ENCODE measurements around the gene CTU2.

Gene CTU2
- total RNA-seq = 16.3 to 18.7 (median 18.6) reads per million in 3 donors

DNA sequence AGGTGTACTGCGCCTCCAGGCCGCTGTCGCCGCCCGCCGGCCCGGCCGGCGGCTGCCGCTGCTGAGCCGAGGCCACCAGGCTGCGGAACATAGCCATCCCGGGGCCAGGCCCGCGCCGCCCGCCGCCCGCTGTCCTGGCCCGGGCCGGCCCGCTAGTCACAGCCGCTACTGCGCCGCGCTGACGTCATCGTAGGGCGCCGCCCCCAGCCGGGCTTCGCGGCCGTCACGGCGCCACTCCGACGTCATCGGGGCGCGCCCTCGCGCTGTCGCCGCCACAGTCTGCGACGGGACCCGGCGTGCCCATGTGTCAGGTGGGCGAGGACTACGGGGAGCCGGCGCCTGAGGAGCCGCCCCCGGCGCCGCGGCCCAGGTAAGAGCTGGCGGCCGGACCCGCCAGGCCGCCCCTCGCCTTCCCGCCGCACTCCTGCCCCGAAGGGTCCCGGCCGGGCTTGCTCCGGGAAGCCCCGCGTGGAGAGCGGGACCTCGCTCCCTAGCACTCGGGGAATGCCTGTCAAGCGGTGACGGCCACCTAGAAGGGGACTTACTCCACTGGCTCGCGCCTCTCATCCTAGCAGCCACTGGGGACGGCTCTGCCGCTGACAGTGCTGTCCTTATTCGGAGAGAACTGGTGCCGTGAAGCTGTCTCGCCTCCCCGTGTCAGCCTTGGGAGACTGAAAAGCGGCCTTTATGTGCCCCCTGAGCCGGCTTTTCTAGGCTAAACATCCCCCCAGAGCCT, at the start of gene CTU2, which contains the start of gene RNF166:
CTU2 (plus strand) TSS at position 275 of the 736 bp plus-strand sequence; CDS start at position 303, 28 bp downstream.
RNF166 (minus strand) TSS at position 180 of the 736 bp plus-strand sequence; CDS start at position 97, 83 bp downstream.
- peak; percentile 85 to 90 (median 86) for DNase-seq
- no peaks in the 10 kb centered on the region for H3K27me3 ChIP-seq (replicated peaks; ENCODE audit: control insufficient read depth, insufficient read depth, low read length, poor library complexity, severe bottlenecking)
- no peaks in the 10 kb centered on the region for H3K9me3 ChIP-seq (ENCODE audit: control insufficient read depth, low read length)
- peak within 1 kb of the TSS; percentile 88 for H3K27ac ChIP-seq (ENCODE audit: insufficient read depth, low read length, poor library complexity, severe bottlenecking)
- H3K4me1 ChIP-seq (ENCODE audit: control insufficient read depth, insufficient read depth, low read length, poor library complexity, severe bottlenecking) = peaks cover 49% of the 10 kb centered on the region
- H3K4me3 ChIP-seq (ENCODE audit: insufficient read depth, low read depth, low read length, poor library complexity, severe bottlenecking) = peak within 1 kb of the TSS; percentile 80
- H3K36me3 ChIP-seq (ENCODE audit: control insufficient read depth, insufficient read depth, low read length) = no peaks in the 10 kb centered on the region

DNA sequence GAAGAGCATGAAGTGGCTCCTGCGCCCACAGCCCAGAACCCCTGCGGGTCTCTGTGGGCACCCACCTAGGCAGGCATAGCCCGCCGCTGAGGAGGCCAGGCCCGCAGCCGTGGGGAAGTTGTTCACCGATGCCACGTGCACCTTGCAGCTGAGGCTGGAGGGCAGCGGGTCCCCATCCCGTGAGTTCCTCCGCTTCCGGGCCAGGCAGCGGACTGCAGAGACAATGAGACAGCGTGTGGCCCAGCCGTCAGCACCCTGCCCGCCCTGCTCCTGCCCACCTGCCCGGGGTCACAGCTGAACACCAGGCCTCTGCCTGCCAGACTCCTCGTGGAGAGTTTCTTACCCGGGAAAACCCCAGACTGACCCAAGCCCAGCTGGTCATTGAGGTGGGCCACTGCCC, 48.9 kb upstream of the CTU2 start:
- H3K36me3 ChIP-seq (ENCODE audit: control insufficient read depth, insufficient read depth, low read length) = peaks cover 5% of the 10 kb centered on the region
- H3K27me3 ChIP-seq (replicated peaks; ENCODE audit: control insufficient read depth, insufficient read depth, low read length, poor library complexity, severe bottlenecking) = no peaks in the 10 kb centered on the region
- no peaks in the 10 kb centered on the region for H3K9me3 ChIP-seq (ENCODE audit: control insufficient read depth, low read length)
- peaks cover 7% of the 10 kb centered on the region for H3K4me1 ChIP-seq (ENCODE audit: control insufficient read depth, insufficient read depth, low read length, poor library complexity, severe bottlenecking)
- no peak overlapping the region for H3K27ac ChIP-seq (ENCODE audit: insufficient read depth, low read length, poor library complexity, severe bottlenecking)
- DNase-seq = no peak
- H3K4me3 ChIP-seq (ENCODE audit: insufficient read depth, low read depth, low read length, poor library complexity, severe bottlenecking) = no peak overlapping the region

DNA sequence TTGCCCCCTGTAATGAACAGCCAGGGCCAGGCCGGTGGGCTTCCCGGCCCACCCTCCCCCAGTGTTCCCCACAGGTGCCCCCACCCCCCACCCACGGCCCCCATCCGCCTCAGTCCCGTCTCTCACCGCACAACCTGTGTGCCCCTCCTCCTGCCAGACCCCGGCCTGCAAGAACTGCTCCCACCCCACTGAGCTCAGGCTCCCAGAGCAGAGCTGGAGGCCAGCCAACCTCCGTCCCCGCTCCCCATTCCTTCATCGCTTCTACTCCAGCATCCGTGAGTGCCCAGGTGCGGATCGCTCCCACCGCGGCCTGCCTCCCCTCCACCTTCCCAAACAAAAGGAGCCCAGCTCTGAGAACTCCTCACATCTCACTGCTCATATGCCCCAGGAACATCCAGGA, 47.6 kb upstream of the CTU2 start:
- Histone ChIP-seq H3K4me3 (ENCODE audit: insufficient read depth, low read depth, low read length, poor library complexity, severe bottlenecking) (no peak overlapping the region), H3K36me3 (ENCODE audit: control insufficient read depth, insufficient read depth, low read length) (peaks cover 5% of the 10 kb centered on the region)

DNA sequence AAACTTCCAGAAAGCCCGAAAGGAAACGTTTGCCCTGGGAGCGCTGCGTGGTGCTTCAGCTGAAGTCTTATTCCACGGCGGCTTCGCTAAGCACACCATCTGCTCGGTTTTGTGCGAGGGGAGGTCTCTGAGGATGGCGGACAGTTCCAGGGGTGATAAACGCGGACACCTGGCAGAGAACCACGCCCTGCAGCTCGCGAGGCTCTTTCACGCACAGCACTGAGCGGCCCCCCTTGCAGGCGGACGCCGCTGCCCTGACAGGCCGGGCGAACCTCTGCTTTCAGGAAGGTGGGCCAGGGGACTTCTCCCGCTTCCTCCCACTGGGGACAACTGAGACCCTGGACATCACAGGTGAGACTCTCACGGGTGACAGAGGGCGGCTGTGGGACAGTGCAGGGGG, 47.1 kb upstream of the CTU2 start:
- Histone ChIP-seq H3K9me3 (ENCODE audit: control insufficient read depth, low read length) (no peaks in the 10 kb centered on the region), H3K36me3 (ENCODE audit: control insufficient read depth, insufficient read depth, low read length) (peaks cover 5% of the 10 kb centered on the region), H3K27ac (ENCODE audit: insufficient read depth, low read length, poor library complexity, severe bottlenecking) (no peak overlapping the region), H3K4me3 (ENCODE audit: insufficient read depth, low read depth, low read length, poor library complexity, severe bottlenecking) (no peak overlapping the region), H3K27me3 (replicated peaks; ENCODE audit: control insufficient read depth, insufficient read depth, low read length, poor library complexity, severe bottlenecking) (no peaks in the 10 kb centered on the region), H3K4me1 (ENCODE audit: control insufficient read depth, insufficient read depth, low read length, poor library complexity, severe bottlenecking) (peaks cover 14% of the 10 kb centered on the region)
- DNase-seq = no peak

More for the DNA sequence above, 47.6 kb upstream of the CTU2 start:
- Histone ChIP-seq H3K9me3 (ENCODE audit: control insufficient read depth, low read length) (no peaks in the 10 kb centered on the region), H3K27me3 (replicated peaks; ENCODE audit: control insufficient read depth, insufficient read depth, low read length, poor library complexity, severe bottlenecking) (no peaks in the 10 kb centered on the region), H3K27ac (ENCODE audit: insufficient read depth, low read length, poor library complexity, severe bottlenecking) (no peak overlapping the region), H3K4me1 (ENCODE audit: control insufficient read depth, insufficient read depth, low read length, poor library complexity, severe bottlenecking) (peaks cover 10% of the 10 kb centered on the region)
- DNase-seq = no peak

DNA sequence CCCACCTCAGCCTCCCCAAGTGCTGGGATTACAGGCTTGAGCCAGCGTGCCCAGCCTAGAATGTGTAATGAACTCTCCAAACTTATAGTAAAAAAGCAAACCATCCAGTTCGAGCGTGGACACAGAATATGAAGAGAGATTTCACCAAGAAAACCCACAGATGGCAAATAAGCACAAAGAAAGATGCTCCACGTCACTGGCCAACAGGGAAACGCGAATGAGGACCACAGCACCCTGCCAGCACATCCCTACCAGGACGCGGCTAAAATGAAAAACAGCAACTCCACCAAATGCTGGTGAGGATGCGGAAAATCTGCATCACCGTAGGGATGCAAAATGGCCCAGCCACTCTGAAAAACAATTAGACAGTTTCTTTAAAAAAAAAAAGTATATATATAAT, 44.8 kb upstream of the CTU2 start:
- no peak overlapping the region for H3K4me3 ChIP-seq (ENCODE audit: insufficient read depth, low read depth, low read length, poor library complexity, severe bottlenecking)
- H3K4me1 ChIP-seq (ENCODE audit: control insufficient read depth, insufficient read depth, low read length, poor library complexity, severe bottlenecking) = peaks cover 14% of the 10 kb centered on the region
- no peaks in the 10 kb centered on the region for H3K36me3 ChIP-seq (ENCODE audit: control insufficient read depth, insufficient read depth, low read length)

DNA sequence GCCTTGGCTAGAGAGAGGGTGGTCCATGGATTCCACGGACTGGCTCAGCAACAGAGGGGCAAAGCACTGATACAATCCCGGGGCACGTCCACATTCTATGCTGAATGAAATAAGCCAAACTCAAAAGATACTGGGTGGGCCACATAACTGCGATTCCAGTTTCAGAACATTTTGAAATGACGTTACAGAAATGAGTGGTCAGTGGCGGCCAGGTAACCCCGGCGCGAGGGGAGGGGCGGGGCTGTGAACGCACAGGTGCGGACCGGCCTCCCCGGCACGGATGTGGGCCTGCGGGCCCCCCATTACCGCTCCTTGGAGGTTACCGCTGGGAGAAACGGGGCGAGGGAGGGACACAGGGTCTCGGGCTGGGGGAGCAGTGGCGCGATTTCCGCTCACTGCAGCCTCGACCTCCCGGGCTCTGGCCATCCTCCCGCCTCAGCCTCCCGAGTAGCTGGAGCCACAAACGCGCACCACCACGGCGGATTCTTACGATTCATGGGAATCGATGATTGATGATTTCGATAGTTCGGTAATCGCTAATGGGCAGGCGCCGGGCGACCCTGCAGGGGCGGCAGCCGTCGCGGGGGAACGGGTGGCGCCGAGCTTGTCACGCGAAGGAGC, 44.0 kb upstream of the CTU2 start:
- Histone ChIP-seq H3K27ac (ENCODE audit: insufficient read depth, low read length, poor library complexity, severe bottlenecking) (peak overlapping the region; percentile 83), H3K4me1 (ENCODE audit: control insufficient read depth, insufficient read depth, low read length, poor library complexity, severe bottlenecking) (peaks cover 14% of the 10 kb centered on the region), H3K36me3 (ENCODE audit: control insufficient read depth, insufficient read depth, low read length) (no peaks in the 10 kb centered on the region), H3K4me3 (ENCODE audit: insufficient read depth, low read depth, low read length, poor library complexity, severe bottlenecking) (peak overlapping the region; percentile 97), H3K9me3 (ENCODE audit: control insufficient read depth, low read length) (no peaks in the 10 kb centered on the region), H3K27me3 (replicated peaks; ENCODE audit: control insufficient read depth, insufficient read depth, low read length, poor library complexity, severe bottlenecking) (no peaks in the 10 kb centered on the region)
- DNase-seq = no peak

More for the DNA sequence above, 44.8 kb upstream of the CTU2 start:
- H3K9me3 ChIP-seq (ENCODE audit: control insufficient read depth, low read length) = no peaks in the 10 kb centered on the region
- no peak for DNase-seq
- no peaks in the 10 kb centered on the region for H3K27me3 ChIP-seq (replicated peaks; ENCODE audit: control insufficient read depth, insufficient read depth, low read length, poor library complexity, severe bottlenecking)
- no peak overlapping the region for H3K27ac ChIP-seq (ENCODE audit: insufficient read depth, low read length, poor library complexity, severe bottlenecking)

DNA sequence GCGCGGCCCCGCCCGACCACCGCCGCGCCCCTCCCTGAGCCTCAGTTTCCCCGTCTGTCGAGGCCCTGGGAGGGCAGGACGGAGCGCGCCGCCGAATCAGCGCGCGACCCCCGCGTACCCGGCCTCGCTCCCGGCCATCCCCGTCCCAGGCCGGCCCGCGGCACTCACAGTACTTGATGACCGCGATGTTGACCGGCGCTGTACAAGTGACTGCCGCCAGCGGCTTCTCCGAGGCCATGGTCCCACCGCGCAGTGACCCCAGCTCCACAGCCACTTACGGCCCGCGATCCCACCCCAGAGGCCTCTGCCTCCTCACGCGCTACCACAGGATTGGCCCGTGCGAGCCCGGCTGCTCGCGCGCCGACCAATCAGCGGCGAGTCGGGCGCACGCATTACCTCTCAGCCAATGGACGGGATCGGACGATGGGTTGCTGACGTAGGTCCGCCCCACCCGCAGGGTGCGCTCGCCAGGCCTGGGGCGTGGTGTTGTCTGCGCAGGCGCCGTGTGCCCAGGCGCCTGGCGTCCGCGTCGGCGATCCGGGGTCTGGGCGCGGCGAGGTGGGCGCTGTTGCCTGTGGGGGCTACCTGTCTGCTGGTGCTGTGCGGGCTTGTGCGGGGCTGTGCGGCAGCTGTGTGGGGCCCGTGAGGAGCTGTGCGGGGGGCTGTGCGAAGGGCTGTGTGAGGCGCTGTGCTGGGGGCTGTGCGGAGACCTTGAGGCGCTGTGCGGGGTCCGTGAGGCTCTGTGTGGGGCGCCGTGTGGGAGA, 43.3 kb upstream of the CTU2 start, which contains the start of gene MVD:
MVD (minus strand) TSS at position 249 of the 764 bp plus-strand sequence; CDS start at position 238, 11 bp downstream.
- Histone ChIP-seq H3K4me1 (ENCODE audit: control insufficient read depth, insufficient read depth, low read length, poor library complexity, severe bottlenecking) (peaks cover 14% of the 10 kb centered on the region), H3K27me3 (replicated peaks; ENCODE audit: control insufficient read depth, insufficient read depth, low read length, poor library complexity, severe bottlenecking) (no peaks in the 10 kb centered on the region), H3K27ac (ENCODE audit: insufficient read depth, low read length, poor library complexity, severe bottlenecking) (peak within 1 kb of the TSS; percentile 83), H3K36me3 (ENCODE audit: control insufficient read depth, insufficient read depth, low read length) (no peaks in the 10 kb centered on the region), H3K9me3 (ENCODE audit: control insufficient read depth, low read length) (no peaks in the 10 kb centered on the region), H3K4me3 (ENCODE audit: insufficient read depth, low read depth, low read length, poor library complexity, severe bottlenecking) (peak within 1 kb of the TSS; percentile 97)
- peak; percentile 93 to 96 (median 93) for DNase-seq

DNA sequence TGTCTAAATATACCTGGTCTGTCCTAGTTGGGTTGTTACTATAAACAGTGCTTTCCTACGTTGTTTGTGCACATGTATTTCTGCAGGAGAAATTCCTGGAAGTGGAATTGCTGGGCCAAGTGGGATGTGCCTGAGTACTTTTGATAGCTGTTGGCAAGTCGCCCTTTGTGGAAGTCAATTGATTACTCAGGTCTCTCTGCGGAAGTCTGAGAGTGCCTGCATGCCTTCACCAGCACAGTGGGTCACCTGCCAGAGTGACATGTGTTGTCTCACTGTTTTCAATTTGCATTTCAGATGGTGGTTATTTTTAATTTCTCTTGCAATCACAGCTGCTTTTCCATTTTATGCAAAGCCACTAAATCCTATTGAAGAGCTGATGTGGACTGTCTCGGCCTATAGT, 41.2 kb upstream of the CTU2 start:
- no peaks in the 10 kb centered on the region for H3K36me3 ChIP-seq (ENCODE audit: control insufficient read depth, insufficient read depth, low read length)
- H3K4me3 ChIP-seq (ENCODE audit: insufficient read depth, low read depth, low read length, poor library complexity, severe bottlenecking) = no peak overlapping the region
- no peaks in the 10 kb centered on the region for H3K9me3 ChIP-seq (ENCODE audit: control insufficient read depth, low read length)
- peaks cover 14% of the 10 kb centered on the region for H3K4me1 ChIP-seq (ENCODE audit: control insufficient read depth, insufficient read depth, low read length, poor library complexity, severe bottlenecking)
- H3K27ac ChIP-seq (ENCODE audit: insufficient read depth, low read length, poor library complexity, severe bottlenecking) = no peak overlapping the region
- no peak for DNase-seq
- no peaks in the 10 kb centered on the region for H3K27me3 ChIP-seq (replicated peaks; ENCODE audit: control insufficient read depth, insufficient read depth, low read length, poor library complexity, severe bottlenecking)

DNA sequence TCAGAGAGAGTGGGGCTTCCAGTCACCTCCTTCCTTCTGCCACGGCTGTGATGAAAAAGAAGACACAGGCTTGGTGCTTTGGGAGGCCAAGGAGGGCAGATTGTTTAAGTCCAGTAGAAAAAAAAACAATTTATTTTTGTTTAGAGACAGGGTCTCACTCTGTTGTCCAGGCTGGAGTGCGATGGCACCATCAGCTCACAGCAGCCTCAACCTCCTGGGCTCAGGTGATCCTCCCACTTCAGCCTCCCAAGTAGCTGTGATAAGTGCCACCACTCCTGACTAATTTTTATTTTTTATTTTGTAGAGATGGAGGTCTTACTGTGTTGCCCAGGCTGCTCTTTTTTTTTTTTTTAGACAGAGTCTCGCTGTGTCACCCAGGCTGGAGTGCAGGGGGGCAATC, 40.7 kb upstream of the CTU2 start:
- Histone ChIP-seq H3K27me3 (replicated peaks; ENCODE audit: control insufficient read depth, insufficient read depth, low read length, poor library complexity, severe bottlenecking) (no peaks in the 10 kb centered on the region), H3K27ac (ENCODE audit: insufficient read depth, low read length, poor library complexity, severe bottlenecking) (no peak overlapping the region), H3K36me3 (ENCODE audit: control insufficient read depth, insufficient read depth, low read length) (no peaks in the 10 kb centered on the region), H3K9me3 (ENCODE audit: control insufficient read depth, low read length) (no peaks in the 10 kb centered on the region), H3K4me3 (ENCODE audit: insufficient read depth, low read depth, low read length, poor library complexity, severe bottlenecking) (no peak overlapping the region), H3K4me1 (ENCODE audit: control insufficient read depth, insufficient read depth, low read length, poor library complexity, severe bottlenecking) (peaks cover 14% of the 10 kb centered on the region)
- no peak for DNase-seq

All from effector memory CD4-positive, alpha-beta T cell (primary cell).